H1 (cell line): ENCODE results near the gene NPTN. TPM values are rescaled to one million over a fixed set of nuclear protein-coding genes. Genes with fewer than 3 reads are reported as not detected.

Experiments
- CHD7 ChIP-seq: fragments of 300-600 bp; sonication (generic); IDR thresholded peaks from 2 replicates; pipeline ENCODE4 v1.7.1; 2012; ENCODE audit warnings: low read length, moderate library complexity, mild to moderate bottlenecking, inconsistent platforms; ENCODE audit not compliant: insufficient replicate concordance
- TAF7 ChIP-seq: optimal IDR thresholded peaks from 2 replicates; pipeline ENCODE3; 2011; ENCODE audit warnings: low read depth, mild to moderate bottlenecking, inconsistent platforms, low read length, moderate library complexity, borderline replicate concordance
- TBP ChIP-seq: IDR thresholded peaks from 2 replicates; pipeline ENCODE4 v1.6.1; 2011; ENCODE audit warnings: low read depth, low read length, improper control_type of control experiment
- polyA plus RNA-seq, 7 experiments: library from polyadenylated mRNA; depleted of rRNA in 3 of 7; stranded (reverse) in 5 of 7; unstranded in 2 of 7; fragments of >200 nt in 5 of 7; fragments of 200-250 nt in 2 of 7; gene quantifications; 1 replicate in 5 of 7; 2 replicates in 1 of 7; 4 replicates in 1 of 7; pipeline versions ENCODE4 v1.2.1 to v1.2.3, GENCODE V29; 2011 to 2013; ENCODE audit warnings: missing spikeins in 2 of 7, mixed read lengths in 2 of 7
- total RNA-seq: library from RNA; stranded (reverse); fragmentation: NEBNext Ultra II Directional; extraction: Animal tissue kit (Norgen Biotek cat#: 25700); gene quantifications from 2 replicates; pipeline ENCODE4 v1.2.1, GENCODE V29; 2021

Gene NPTN
- total and polyA plus RNA-seq, 2 of the 8 experiments (the other 6 are each of a cell fraction or from before 2014, with no cell fraction given), result 67.0 to 113 TPM

- no peak for TF ChIP-seq CHD7
- no peak for TF ChIP-seq TAF7
- no peak for TF ChIP-seq TBP
Measured at GRCh38 chr15:73590263-73590662, 42.9 kb downstream of the NPTN start (continued).
